Activated naive CD8-positive, alpha-beta T cell treated with anti-CD3 and anti-CD28 coated beads, Interleukin-2, amount 10 ng/mL, durations not matched to agents 7 days and 5 days (primary cell): Measurements from ENCODE around the gene SCUBE1. TPM values are rescaled to one million over a fixed set of nuclear protein-coding genes. Genes with fewer than 3 reads are reported as not detected.

Source experiments
- ATAC-seq: fragments of 150-1000 bp; cut with Tn5 transposase; one replicate; pipeline ENCODE4 v1.10.0; 2021; ENCODE audit warnings: low read depth, moderate library complexity
- POLR2A ChIA-PET: fragments of 350-600 bp; sonication (Branson Sonifier 250); formaldehyde crosslinking; loops from one replicate; lab custom pipeline; 2021; ENCODE audit warnings: antibody characterized with exemption; lab: Charles Lee
- DNase-seq: peaks from one replicate; pipeline ENCODE4 v3.0.0; 2021
- H3K27ac Mint-ChIP-seq: one replicate; pipeline ENCODE4 v1.8.0; 2022; ENCODE audit warnings: mild to moderate bottlenecking, mixed read lengths
- H3K27me3 Mint-ChIP-seq: one replicate; pipeline ENCODE4 v1.8.0; 2022; ENCODE audit warnings: mild to moderate bottlenecking, moderate library complexity, mixed read lengths
- H3K36me3 Mint-ChIP-seq: one replicate; pipeline ENCODE4 v1.8.0; 2021; ENCODE audit warnings: mild to moderate bottlenecking, mixed read lengths
- H3K4me1 Mint-ChIP-seq: one replicate; pipeline ENCODE4 v1.8.0; 2021; ENCODE audit warnings: mixed read lengths
- H3K4me3 Mint-ChIP-seq: one replicate; pipeline ENCODE4 v1.8.0; 2022; ENCODE audit warnings: mild to moderate bottlenecking, moderate library complexity, mixed read lengths
- H3K9me3 Mint-ChIP-seq: one replicate; pipeline ENCODE4 v1.8.0; 2021; ENCODE audit warnings: mixed read lengths
- total RNA-seq, 2 experiments: library from RNA; stranded (reverse); gene quantifications; one replicate each; pipeline ENCODE4 v1.2.3, GENCODE V29; 2021

The SCUBE1 gene
- total RNA-seq, 2 experiments from 2014 or later: 0.03 to 0.20 TPM

DNA sequence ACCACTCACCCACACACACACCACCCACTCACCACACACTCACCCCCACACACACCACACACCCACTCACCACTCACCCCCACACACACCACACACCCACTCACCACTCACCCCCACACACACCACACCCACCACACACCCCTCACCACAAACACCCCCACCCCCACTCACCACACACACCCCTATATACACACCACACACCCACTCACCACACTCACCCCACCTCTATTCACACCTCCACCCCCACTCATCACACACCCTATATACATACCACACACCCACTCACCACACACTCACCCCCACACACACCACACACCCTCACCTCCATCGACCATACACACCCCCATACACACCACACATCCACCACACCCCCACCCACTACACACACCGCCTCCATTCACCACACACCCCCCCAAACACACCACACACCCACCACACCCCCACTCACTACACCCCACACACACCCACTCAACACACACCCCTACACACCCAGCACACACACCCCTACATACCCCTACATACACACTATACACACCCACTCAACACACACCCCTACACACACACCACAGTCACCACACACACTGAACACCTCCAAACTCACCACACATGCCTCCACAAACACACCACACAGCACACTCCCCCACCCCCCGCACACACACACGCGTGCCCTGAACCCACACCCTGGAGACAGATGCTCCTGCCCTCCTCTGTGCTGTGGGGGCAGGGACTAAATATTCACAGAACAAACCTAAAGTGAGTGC lies 137.2 kb downstream of the SCUBE1 start:
- POLR2A ChIA-PET: interaction anchor here (0.5 kb wide), 1 partner anchor 18 kb away, joined by 3 read pairs; no protein-coding TSS in a partner anchor
- Mint-ChIP-seq H3K36me3 (no peaks in the 10 kb centered on the region), H3K9me3 (no peaks in the 10 kb centered on the region), H3K4me3 (no peak overlapping the region), H3K27me3 (no peaks in the 10 kb centered on the region), H3K27ac (no peak overlapping the region), H3K4me1 (peaks cover 5% of the 10 kb centered on the region)
- DNase-seq (no peak), ATAC-seq (no peak)

DNA sequence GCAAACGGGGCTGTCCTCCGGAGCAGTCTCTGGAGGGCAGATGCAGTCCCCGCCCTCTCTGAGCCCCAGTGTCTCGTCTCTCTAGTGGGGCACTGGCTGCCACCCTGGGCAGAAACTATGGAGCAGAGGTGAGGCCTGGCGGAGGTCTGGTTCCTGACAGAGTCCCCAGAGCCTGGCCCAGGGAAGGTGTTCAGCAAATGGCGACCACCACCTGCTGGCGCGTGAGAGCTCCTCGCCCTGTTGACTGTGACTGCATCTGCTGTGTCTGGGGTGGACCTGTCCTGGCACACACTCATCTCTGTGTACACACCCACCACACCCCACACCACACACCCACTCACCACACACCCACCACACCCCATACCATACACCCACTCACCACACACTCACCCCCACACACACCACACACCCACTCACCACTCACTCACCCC lies 137.9 kb downstream of the SCUBE1 start:
- Mint-ChIP-seq H3K27me3 (no peaks in the 10 kb centered on the region), H3K27ac (no peak overlapping the region), H3K36me3 (no peaks in the 10 kb centered on the region), H3K4me1 (peaks cover 5% of the 10 kb centered on the region), H3K4me3 (no peak overlapping the region), H3K9me3 (no peaks in the 10 kb centered on the region)
- POLR2A ChIA-PET: no interaction called here
- DNase-seq (no peak), ATAC-seq (no peak)

DNA sequence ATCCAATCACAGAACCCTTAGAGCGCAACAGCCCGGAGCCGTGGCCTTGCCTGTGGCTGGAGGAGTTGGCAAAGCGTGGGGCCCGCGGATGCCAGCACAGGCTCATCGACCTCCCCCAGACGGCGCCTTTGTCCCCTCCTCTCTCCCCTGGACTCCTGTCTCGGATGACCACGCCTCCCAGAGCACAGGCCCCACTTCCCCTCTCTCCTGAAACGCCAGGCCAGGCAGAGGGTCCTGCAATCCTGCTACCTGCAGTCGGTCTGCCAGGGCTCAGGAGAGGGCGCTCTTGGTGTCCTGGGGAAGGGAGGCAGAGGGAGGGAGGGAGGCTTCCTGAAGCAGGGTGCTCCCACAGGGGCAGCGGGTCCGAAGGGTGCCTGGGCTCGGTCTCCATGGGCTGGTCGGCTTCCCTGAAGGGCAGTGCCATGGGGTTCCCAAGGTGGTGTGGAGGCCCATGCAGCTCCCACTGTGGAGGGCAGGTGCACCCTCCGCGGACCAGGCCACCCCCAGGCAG lies 139.6 kb downstream of the SCUBE1 start:
- Mint-ChIP-seq H3K27ac (no peak overlapping the region), H3K4me1 (peaks cover 5% of the 10 kb centered on the region), H3K4me3 (no peak overlapping the region), H3K27me3 (no peaks in the 10 kb centered on the region), H3K9me3 (no peaks in the 10 kb centered on the region), H3K36me3 (no peaks in the 10 kb centered on the region)
- POLR2A ChIA-PET: no interaction called here
- ATAC-seq (no peak), DNase-seq (no peak)

DNA sequence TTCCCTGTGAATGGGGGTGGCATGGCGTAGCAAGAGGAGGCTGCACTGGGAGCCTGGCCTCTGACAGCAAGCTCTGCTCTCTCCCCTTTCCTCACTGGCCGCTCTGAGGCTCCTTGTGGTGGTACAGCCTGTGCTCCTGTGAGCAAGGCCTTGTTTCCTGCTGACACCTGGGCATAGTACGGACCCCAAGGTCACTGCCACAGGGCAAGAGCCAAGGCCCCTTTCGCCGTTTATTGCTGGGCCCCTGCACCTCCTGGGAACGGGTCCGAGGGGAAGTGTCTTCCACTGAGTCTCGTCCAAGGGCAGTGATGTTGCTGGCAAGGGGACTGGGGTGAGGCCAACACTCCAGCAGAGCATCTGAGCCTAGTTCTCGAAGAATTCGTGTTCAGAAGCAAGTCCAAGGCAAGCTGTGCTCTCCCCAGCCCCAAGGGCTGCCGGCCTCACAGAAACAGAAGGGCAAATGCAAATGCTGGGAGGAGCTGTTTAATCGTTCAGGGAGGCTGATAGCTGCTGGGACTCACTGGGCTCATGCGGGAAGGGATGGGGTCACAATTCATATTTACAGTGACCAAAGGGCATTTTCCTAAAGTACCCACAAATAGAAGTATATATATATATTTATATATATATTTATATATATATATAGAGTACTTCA lies 140.3 kb downstream of the SCUBE1 start:
- POLR2A ChIA-PET: no interaction called here
- no peak overlapping the region for H3K4me3 Mint-ChIP-seq

DNA sequence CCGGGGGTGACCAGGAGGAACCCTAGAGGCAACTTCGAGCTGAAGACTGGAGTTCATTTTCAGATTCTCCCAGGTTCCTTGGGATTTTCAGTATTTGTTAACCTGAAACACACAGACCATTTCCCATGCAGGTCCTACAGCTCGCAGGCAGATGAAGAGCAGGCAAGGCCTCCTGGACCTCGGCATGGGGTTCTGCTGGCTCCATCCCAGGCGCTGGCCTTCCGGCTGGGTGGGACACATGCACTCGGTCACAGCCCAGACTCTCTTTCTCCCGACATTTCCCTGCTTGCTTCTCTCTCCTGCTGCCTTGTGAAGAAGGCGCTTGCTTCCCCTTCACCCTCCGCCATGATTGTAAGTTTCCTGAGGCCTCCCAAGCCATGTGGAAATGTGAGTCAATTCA lies 140.8 kb downstream of the SCUBE1 start:
- peaks cover 5% of the 10 kb centered on the region for H3K4me1 Mint-ChIP-seq
- H3K36me3 Mint-ChIP-seq: no peaks in the 10 kb centered on the region
- H3K4me3 Mint-ChIP-seq: no peak overlapping the region
- H3K9me3 Mint-ChIP-seq: no peaks in the 10 kb centered on the region
- ATAC-seq: no peak
- POLR2A ChIA-PET: interaction anchor here (1.0 kb wide), 1 partner anchor 14 kb away, joined by 5 read pairs; no protein-coding TSS in a partner anchor
- no peaks in the 10 kb centered on the region for H3K27me3 Mint-ChIP-seq
- DNase-seq: no peak
- no peak overlapping the region for H3K27ac Mint-ChIP-seq

More for the DNA sequence above, 140.3 kb downstream of the SCUBE1 start:
- Mint-ChIP-seq H3K27ac (no peak overlapping the region), H3K9me3 (no peaks in the 10 kb centered on the region), H3K4me1 (peaks cover 5% of the 10 kb centered on the region), H3K27me3 (no peaks in the 10 kb centered on the region), H3K36me3 (no peaks in the 10 kb centered on the region)
- ATAC-seq (no peak), DNase-seq (no peak)

DNA sequence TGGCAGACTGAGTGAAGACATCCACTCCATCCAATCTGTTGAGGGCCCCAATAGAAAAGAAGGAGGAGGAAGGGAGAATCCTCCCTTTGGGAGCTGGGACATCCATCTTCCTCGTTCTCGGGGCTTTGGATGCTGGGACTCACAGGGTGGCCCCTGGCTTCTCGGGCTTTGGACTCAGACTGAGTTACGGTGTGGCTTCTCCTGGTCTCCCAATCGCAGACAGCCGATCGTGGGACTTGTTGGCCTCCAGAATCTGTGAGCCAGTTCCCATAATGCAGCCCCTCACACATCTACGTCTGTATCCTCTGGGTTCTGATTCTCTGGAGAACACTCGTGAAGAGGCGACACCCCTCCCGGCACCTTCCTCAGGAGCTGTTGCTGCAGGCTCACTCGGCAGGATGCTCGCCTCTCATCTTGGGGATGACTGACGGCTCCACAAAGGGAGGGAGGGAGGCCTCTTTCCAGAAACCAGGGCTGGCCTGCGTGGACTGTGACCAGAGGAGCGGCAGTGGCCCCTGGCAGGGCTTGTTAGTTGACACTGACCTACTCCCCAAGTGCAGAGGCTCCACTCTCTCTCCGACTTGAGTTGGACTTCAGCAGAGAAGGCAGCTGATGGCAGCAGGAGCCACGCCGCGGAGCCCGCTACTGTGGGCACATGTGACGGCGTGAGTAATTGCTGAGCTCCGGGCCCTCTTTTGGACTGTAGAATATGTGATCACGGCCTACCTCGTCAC lies 141.5 kb downstream of the SCUBE1 start:
- H3K36me3 Mint-ChIP-seq: no peaks in the 10 kb centered on the region
- H3K27ac Mint-ChIP-seq: no peak overlapping the region
- H3K9me3 Mint-ChIP-seq: no peaks in the 10 kb centered on the region
- H3K4me3 Mint-ChIP-seq: no peak overlapping the region
- DNase-seq (no peak), ATAC-seq (no peak)
- POLR2A ChIA-PET: interaction anchor here (1.0 kb wide), 1 partner anchor 14 kb away, joined by 5 read pairs; no protein-coding TSS in a partner anchor
- H3K27me3 Mint-ChIP-seq: no peaks in the 10 kb centered on the region
- peaks cover 4% of the 10 kb centered on the region for H3K4me1 Mint-ChIP-seq

DNA sequence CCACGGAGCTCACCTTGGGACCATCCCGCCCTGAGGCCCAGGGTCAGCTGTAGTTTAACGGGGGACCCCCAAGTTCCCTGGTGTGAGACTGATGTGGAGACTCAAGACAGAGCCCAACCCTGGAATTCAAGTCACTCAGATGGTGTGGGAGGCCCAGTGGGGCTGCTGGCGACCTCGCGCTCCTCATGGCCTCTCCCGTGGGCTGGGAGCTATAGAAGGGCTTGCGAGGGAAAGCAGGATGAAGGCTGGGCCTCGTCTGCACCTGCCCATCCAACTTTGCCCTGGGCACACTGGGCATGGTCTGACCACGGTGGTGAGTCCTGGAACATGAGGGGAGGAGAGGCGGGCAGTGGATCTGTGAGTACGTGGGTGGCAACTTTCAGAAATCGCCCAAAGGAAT lies 142.6 kb downstream of the SCUBE1 start:
- peaks cover 3% of the 10 kb centered on the region for H3K27me3 Mint-ChIP-seq
- H3K27ac Mint-ChIP-seq: no peak overlapping the region
- H3K36me3 Mint-ChIP-seq: no peaks in the 10 kb centered on the region
- no peak overlapping the region for H3K4me3 Mint-ChIP-seq
- ATAC-seq: no peak
- H3K4me1 Mint-ChIP-seq: no peaks in the 10 kb centered on the region
- H3K9me3 Mint-ChIP-seq: no peaks in the 10 kb centered on the region
- no peak for DNase-seq
- POLR2A ChIA-PET: no interaction called here

DNA sequence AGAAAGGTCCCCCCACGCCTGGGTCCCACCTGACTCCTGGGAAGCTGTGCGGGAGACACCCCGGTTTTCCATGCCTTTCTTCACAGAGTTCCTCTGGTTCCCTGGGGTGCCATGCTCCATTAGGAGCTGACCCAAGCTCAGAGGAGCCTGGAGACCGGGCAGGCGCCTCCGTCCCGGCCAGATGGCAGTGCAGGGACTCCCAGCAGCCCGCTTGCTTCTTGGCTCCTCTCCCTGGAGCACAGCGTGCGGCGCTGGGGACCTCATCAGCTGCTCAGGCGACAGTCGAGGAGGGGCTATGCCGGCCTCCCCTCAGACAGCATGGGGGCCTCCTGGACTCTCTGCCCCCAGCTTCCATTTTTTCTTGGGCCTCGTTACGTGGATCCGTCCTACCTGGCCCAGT lies 143.1 kb downstream of the SCUBE1 start:
- DNase-seq (no peak), ATAC-seq (no peak)
- POLR2A ChIA-PET: no interaction called here
- no peaks in the 10 kb centered on the region for H3K9me3 Mint-ChIP-seq
- peaks cover 3% of the 10 kb centered on the region for H3K27me3 Mint-ChIP-seq
- H3K4me3 Mint-ChIP-seq: no peak overlapping the region
- no peak overlapping the region for H3K27ac Mint-ChIP-seq
- H3K36me3 Mint-ChIP-seq: no peaks in the 10 kb centered on the region
- no peaks in the 10 kb centered on the region for H3K4me1 Mint-ChIP-seq

DNA sequence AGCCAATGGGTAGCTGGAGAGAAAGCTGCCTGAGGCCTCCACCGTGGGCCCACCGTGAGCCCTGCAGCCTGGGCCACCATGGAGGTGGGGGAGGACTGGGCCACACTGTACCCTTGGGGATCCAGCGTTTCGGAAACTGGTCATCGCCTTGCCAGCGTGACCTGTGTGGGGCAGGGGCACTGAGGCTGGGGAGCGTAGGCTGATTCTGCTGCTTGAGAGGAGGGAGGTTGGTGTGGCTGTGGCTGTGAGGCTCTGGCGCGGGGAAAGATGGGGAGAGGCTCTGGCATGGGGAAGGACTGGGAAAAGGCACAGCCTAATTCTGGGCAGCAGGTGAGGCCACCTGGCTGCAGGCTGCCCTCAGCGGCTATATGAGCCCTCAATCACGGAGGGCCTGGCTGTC lies 143.6 kb downstream of the SCUBE1 start:
- no peak overlapping the region for H3K4me3 Mint-ChIP-seq
- POLR2A ChIA-PET: no interaction called here
- H3K36me3 Mint-ChIP-seq: no peaks in the 10 kb centered on the region
- H3K27ac Mint-ChIP-seq: no peak overlapping the region
- H3K9me3 Mint-ChIP-seq: no peaks in the 10 kb centered on the region
- no peak for ATAC-seq
- H3K27me3 Mint-ChIP-seq: peaks cover 3% of the 10 kb centered on the region
- DNase-seq: no peak
- H3K4me1 Mint-ChIP-seq: no peaks in the 10 kb centered on the region

DNA sequence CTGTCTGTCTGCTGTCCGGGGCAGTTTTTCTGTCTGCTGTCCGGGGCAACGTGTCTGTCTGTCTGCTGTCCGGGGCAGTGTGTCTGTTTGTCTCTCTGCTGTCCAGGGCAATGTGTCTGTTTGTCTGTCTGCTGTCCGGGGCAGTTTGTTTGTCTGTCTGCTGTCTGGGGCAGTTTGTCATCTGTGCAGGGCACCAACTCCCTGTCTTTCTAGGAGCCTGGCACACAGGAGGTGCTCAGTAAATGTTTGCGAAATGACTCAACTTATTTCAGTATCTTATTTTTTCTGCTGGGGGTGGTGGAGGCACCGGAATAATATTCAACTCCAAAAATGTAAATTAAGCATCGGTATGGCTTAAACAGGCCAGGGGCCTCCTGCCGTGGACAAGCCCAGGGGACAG lies 144.2 kb downstream of the SCUBE1 start:
- POLR2A ChIA-PET: no interaction called here
- Mint-ChIP-seq H3K4me1 (no peaks in the 10 kb centered on the region), H3K27ac (no peak overlapping the region), H3K27me3 (peaks cover 3% of the 10 kb centered on the region), H3K36me3 (no peaks in the 10 kb centered on the region), H3K4me3 (no peak overlapping the region), H3K9me3 (no peaks in the 10 kb centered on the region)
- DNase-seq (no peak), ATAC-seq (no peak)

DNA sequence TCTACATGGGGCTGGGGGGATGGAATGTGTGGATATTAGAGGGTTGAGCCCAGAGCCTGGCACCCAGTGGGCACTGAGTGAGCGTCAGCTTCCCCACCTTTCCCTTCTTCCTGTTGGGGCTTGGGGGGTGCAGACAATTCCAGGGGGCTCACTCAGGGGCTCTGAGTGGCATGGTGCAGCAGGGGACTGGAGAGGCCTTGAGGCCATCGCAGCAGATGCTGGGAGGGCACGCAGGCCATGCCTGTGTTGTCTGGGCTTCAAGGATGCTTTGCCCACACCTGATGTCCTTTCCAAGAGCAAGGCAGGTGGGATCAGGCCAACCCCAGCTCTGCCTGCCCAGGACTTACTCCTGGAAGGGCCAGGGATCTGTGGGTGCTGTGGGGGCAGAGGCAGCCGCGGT lies 145.0 kb downstream of the SCUBE1 start:
- POLR2A ChIA-PET: no interaction called here
- Mint-ChIP-seq H3K27me3 (peaks cover 3% of the 10 kb centered on the region), H3K4me1 (no peaks in the 10 kb centered on the region), H3K9me3 (no peaks in the 10 kb centered on the region), H3K27ac (no peak overlapping the region), H3K36me3 (no peaks in the 10 kb centered on the region), H3K4me3 (no peak overlapping the region)
- no peak for DNase-seq
- no peak for ATAC-seq

DNA sequence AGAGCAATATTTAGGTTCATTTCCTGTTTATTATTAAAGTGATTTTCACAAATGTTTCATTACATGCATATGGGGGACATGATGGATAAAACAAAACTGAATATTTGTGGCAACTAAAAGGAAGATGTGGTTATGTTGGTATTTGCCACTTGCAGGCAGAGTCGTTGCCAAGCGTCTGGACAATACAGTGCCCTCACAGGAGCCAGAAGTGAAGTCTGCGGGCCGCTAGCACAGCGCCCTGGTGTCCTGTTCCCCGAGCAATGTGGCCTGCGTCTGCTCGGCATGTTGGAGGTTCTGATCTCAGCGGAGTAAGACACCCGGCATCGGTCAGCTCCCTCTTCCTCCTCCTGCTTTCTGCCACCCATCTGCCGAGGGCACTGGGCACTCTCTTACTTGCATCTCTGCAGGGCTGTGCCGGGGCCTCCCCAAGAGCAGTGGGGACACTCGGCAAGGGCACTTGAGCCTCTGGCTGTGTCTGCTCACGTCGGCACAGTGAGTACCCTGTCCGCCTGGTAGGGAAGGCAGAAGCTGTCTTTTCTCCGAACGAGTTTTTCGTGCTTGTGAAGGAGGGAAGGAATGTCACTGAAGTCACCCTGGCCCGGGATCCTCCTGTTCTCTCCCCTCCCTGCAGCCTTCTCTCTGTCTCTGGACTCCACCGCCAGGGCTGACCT lies 145.8 kb downstream of the SCUBE1 start:
- no peak overlapping the region for H3K27ac Mint-ChIP-seq
- DNase-seq: no peak
- H3K4me1 Mint-ChIP-seq: no peaks in the 10 kb centered on the region
- no peaks in the 10 kb centered on the region for H3K9me3 Mint-ChIP-seq
- ATAC-seq: no peak
- H3K27me3 Mint-ChIP-seq: peaks cover 3% of the 10 kb centered on the region
- POLR2A ChIA-PET: no interaction called here
- H3K4me3 Mint-ChIP-seq: no peak overlapping the region
- H3K36me3 Mint-ChIP-seq: no peaks in the 10 kb centered on the region

DNA sequence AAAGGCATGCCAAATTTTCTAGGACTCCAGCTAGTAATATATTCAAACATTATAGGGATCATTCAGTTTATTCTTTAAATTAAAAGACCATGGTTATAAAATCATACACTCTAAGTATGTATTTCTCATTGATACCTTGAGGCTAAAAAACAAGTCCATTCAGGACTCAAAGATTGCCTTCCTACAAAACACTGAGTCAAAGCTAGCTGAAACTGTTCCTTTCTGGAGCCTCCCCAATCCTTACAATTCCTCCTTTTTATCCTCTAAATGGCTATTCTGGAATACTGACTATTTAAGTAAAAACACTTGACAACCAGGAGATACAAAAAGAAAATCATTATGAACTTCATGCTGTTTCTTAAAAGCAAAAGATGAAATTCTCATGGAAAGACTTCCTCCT lies 151.3 kb downstream of the SCUBE1 start:
- Mint-ChIP-seq H3K4me3 (no peak overlapping the region), H3K27ac (no peak overlapping the region), H3K4me1 (peaks cover 5% of the 10 kb centered on the region), H3K36me3 (no peaks in the 10 kb centered on the region), H3K9me3 (peaks cover 2% of the 10 kb centered on the region), H3K27me3 (peaks cover 10% of the 10 kb centered on the region)
- no peak for ATAC-seq
- POLR2A ChIA-PET: no interaction called here
- no peak for DNase-seq
